Activated B cell treated with CpG ODN at 0.5 μM for 24 hours (primary cell): ENCODE results near the gene HSFX1. TPM values are rescaled to one million over a fixed set of nuclear protein-coding genes. Genes with fewer than 3 reads are reported as not detected.

Experiments
- ATAC-seq: fragments of 200-7000 bp; cut with Tn5 transposase; one replicate; pipeline ENCODE4 v1.10.0; 2021; ENCODE audit warnings: low read depth, mild to moderate bottlenecking, moderate library complexity
- CTCF ChIA-PET: fragments of 350-600 bp; sonication (Branson Sonifier 250); formaldehyde crosslinking; loops from one replicate; lab custom pipeline; 2021; ENCODE audit warnings: antibody characterized with exemption; lab: Charles Lee
- POLR2A ChIA-PET: fragments of 350-600 bp; sonication (Branson Sonifier 250); formaldehyde crosslinking; loops from one replicate; lab custom pipeline; 2021; ENCODE audit warnings: antibody characterized with exemption; lab: Charles Lee
- DNase-seq: peaks from one replicate; pipeline ENCODE4 v3.0.0; 2022
- H3K27ac Mint-ChIP-seq: one replicate; pipeline ENCODE4 v1.8.0; 2020; ENCODE audit warnings: mixed read lengths
- H3K27me3 Mint-ChIP-seq: one replicate; pipeline ENCODE4 v1.8.0; 2021; ENCODE audit warnings: mixed read lengths
- H3K36me3 Mint-ChIP-seq: one replicate; pipeline ENCODE4 v1.8.0; 2021; ENCODE audit warnings: low read depth, mixed read lengths
- H3K4me1 Mint-ChIP-seq: one replicate; pipeline ENCODE4 v1.8.0; 2021; ENCODE audit warnings: mixed read lengths
- H3K4me3 Mint-ChIP-seq: one replicate; pipeline ENCODE4 v1.8.0; 2020; ENCODE audit warnings: mild to moderate bottlenecking, mixed read lengths
- H3K9me3 Mint-ChIP-seq: one replicate; pipeline ENCODE4 v1.8.0; 2020; ENCODE audit warnings: mixed read lengths
- CTCF ChIP-seq: fragments of 200-600 bp; IDR thresholded peaks from one replicate; pipeline ENCODE4 v1.8.0; 2022; ENCODE audit warnings: antibody characterized with exemption, mild to moderate bottlenecking
- intact Hi-C: fragments of 100-400 bp; cut with micrococcal nuclease; formaldehyde crosslinking; loops from one replicate; pipeline ENCODE4 v1.15.1; 2024
- total RNA-seq: library from RNA; stranded (reverse); gene quantifications from 2 replicates; pipeline ENCODE4 v1.2.3, GENCODE V29; 2022

Gene HSFX1
- total RNA-seq, 1 donor from 2014 or later = 1.1 TPM

DNA sequence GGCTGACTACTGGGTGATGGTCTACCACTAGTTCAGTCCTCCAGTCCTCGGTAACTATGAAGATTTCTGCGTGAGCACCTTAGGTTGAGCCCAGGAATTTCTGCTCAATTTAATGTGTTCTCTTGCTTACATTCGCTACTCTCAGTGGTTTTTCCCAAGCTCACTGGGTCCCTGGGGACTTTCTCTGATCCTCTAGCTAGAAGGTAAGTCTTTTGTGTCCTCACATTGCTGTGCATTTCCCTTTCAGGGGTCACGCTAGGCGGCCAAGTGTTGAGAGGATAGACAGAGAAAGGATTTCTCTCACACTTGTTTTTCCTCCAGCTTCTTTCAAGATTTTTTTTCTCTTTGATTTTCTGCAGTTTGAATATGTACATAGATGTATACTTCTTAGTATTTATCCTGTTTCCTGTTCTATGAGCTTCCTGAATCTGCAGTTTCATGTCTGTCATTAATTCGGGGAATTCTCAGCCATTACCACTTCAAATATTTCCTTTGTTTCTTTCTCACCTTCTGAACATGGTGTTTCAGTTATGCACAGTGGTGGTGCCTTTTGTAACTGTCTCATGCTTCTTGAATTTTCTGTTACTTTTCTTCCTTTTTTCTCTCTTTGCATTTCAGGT, 25.3 kb downstream of the HSFX1 start:
- intact Hi-C loops = no loop called here
- Mint-ChIP-seq H3K27ac (no peak overlapping the region), H3K4me1 (peaks cover 5% of the 10 kb centered on the region), H3K36me3 (no peaks in the 10 kb centered on the region), H3K27me3 (no peaks in the 10 kb centered on the region), H3K4me3 (no peak overlapping the region), H3K9me3 (no peaks in the 10 kb centered on the region)
- ATAC-seq = no peak
- CTCF ChIA-PET = no interaction called here
- POLR2A ChIA-PET = no interaction called here
- TF ChIP-seq CTCF = no peak
- no peak for DNase-seq

DNA sequence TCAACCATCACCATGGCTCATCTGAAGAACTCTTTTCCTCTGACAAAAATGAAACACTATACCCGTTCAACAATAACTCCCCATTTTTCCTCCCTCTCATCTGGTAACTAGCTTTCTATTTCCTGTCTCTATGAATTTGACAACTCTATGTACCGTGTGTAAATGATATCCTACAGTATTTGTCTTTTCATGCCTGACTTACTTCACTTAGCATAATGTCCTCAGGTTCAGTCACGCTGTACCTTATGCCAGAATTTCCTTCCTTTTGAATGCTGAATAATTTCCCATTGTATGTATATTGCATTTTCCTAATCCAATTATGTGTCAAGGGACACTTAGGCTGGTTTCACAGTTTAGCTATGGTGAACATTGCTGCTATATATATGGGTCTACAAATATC, 26.1 kb downstream of the HSFX1 start:
- intact Hi-C loops = no loop called here
- DNase-seq = no peak
- CTCF ChIA-PET = no interaction called here
- Mint-ChIP-seq H3K36me3 (no peaks in the 10 kb centered on the region), H3K4me1 (peaks cover 5% of the 10 kb centered on the region), H3K27ac (no peak overlapping the region), H3K4me3 (no peak overlapping the region), H3K9me3 (no peaks in the 10 kb centered on the region), H3K27me3 (no peaks in the 10 kb centered on the region)
- POLR2A ChIA-PET = no interaction called here
- ATAC-seq = no peak
- TF ChIP-seq CTCF = no peak

GRCh38 chrX:149803458-149804062, 29.7 kb downstream of the HSFX1 start:
- ATAC-seq = no peak
- no peak overlapping the region for H3K27ac Mint-ChIP-seq
- TF ChIP-seq CTCF = no peak
- POLR2A ChIA-PET = no interaction called here
- CTCF ChIA-PET = no interaction called here
- H3K4me3 Mint-ChIP-seq = no peak overlapping the region
- no peaks in the 10 kb centered on the region for H3K27me3 Mint-ChIP-seq
- no peaks in the 10 kb centered on the region for H3K9me3 Mint-ChIP-seq
- DNase-seq = no peak
- peaks cover 5% of the 10 kb centered on the region for H3K4me1 Mint-ChIP-seq
- intact Hi-C loops = no loop called here
- no peaks in the 10 kb centered on the region for H3K36me3 Mint-ChIP-seq

- TF ChIP-seq CTCF = no peak
- Mint-ChIP-seq H3K36me3 (no peaks in the 10 kb centered on the region), H3K4me3 (no peak overlapping the region), H3K4me1 (peaks cover 5% of the 10 kb centered on the region), H3K27ac (no peak overlapping the region), H3K27me3 (no peaks in the 10 kb centered on the region), H3K9me3 (no peaks in the 10 kb centered on the region)
- no peak for ATAC-seq
- CTCF ChIA-PET = no interaction called here
- intact Hi-C loops = no loop called here
- POLR2A ChIA-PET = no interaction called here
- no peak for DNase-seq
Observed at GRCh38 chrX:149804102-149804501, 30.2 kb downstream of the HSFX1 start.

DNA sequence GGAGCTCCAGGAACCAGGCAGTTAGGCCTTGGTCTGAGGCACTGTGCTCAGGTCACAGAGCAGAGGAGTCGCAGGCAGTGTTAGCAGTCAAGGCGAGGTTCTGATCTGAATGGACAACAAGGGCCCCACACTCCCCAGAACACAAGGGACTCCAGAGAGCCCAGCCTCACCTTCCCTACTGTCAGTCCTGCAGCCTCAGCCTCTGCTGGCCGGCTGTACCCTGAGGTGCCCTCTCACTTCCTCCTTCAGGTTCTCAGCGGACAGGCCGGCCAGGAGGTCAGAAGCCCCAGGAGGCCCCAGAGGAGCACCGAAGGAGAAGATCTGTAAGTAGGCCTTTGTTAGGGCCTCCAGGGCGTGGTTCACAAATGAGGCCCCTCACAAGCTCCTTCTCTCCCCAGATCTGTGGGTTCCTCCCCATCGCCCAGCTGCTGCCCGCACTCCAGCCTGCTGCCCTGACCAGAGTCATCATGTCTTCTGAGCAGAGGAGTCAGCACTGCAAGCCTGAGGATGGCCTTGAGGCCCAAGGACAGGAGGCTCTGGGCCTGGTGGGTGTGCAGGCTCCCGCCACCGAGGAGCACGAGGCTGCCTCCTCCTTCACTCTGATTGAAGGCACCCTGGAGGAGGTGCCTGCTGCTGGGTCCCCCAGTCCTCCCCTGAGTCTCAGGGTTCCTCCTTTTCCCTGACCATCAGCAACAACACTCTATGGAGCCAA, 34.0 kb downstream of the HSFX1 start:
- Mint-ChIP-seq H3K4me3 (no peak overlapping the region), H3K36me3 (no peaks in the 10 kb centered on the region), H3K9me3 (no peaks in the 10 kb centered on the region), H3K27ac (no peak overlapping the region), H3K27me3 (no peaks in the 10 kb centered on the region), H3K4me1 (no peaks in the 10 kb centered on the region)
- DNase-seq (no peak), ATAC-seq (no peak)
- POLR2A ChIA-PET = no interaction called here
- CTCF ChIA-PET = no interaction called here
- no peak for TF ChIP-seq CTCF
- intact Hi-C loops = no loop called here
